Activated T-helper 1 cell treated with anti-CD3 and anti-CD28 coated beads, Interleukin-12 subunit alpha, Interleukin-12 subunit beta, Interleukin-2, Interleukin-4 antibody, amounts not matched to agents 30 ng/mL and 10 ng/mL and 1 ng/mL, durations not matched to agents 14 hours and 24 hours and 36 hours (primary cell): Measurements from ENCODE around the gene ADAP1. TPM values are rescaled to one million over a fixed set of nuclear protein-coding genes. Genes with fewer than 3 reads are reported as not detected.

Experiments
- DNase-seq: peaks from one replicate; pipeline ENCODE4 v3.0.0; 2021; ENCODE audit warnings: low spot score
- H3K27ac Mint-ChIP-seq: one replicate; pipeline ENCODE4 v1.8.0; 2021; ENCODE audit warnings: mild to moderate bottlenecking, mixed read lengths
- H3K27me3 Mint-ChIP-seq: one replicate; pipeline ENCODE4 v1.8.0; 2022; ENCODE audit warnings: mild to moderate bottlenecking, moderate library complexity, mixed read lengths; ENCODE audit not compliant: insufficient read depth
- H3K36me3 Mint-ChIP-seq: one replicate; pipeline ENCODE4 v1.8.0; 2021; ENCODE audit warnings: low read depth, mixed read lengths
- H3K4me1 Mint-ChIP-seq: one replicate; pipeline ENCODE4 v1.8.0; 2021; ENCODE audit warnings: low read depth, mixed read lengths
- H3K4me3 Mint-ChIP-seq: one replicate; pipeline ENCODE4 v1.8.0; 2021; ENCODE audit warnings: mild to moderate bottlenecking, moderate library complexity, mixed read lengths
- H3K9me3 Mint-ChIP-seq: one replicate; pipeline ENCODE4 v1.8.0; 2021; ENCODE audit warnings: mixed read lengths
- intact Hi-C: fragments of 100-400 bp; cut with micrococcal nuclease; formaldehyde crosslinking; loops from one replicate; pipeline ENCODE4 v1.15.1; 2024
- total RNA-seq: library from RNA; stranded (reverse); gene quantifications from 2 replicates; pipeline ENCODE4 v1.2.3, GENCODE V29; 2022

The ADAP1 gene
- total RNA-seq, 1 donor from 2014 or later: 80.9 TPM

- no peaks in the 10 kb centered on the region for H3K27me3 Mint-ChIP-seq
- H3K9me3 Mint-ChIP-seq: no peaks in the 10 kb centered on the region
- peak; percentile 86 for DNase-seq
- H3K36me3 Mint-ChIP-seq: no peaks in the 10 kb centered on the region
- intact Hi-C loops: loop anchor here (1.0 kb wide), 5 partner anchors 35 to 183 kb away; partner anchors contain the start of gene GPR146
- H3K4me3 Mint-ChIP-seq: no peak overlapping the region
- peaks cover 5% of the 10 kb centered on the region for H3K4me1 Mint-ChIP-seq
- H3K27ac Mint-ChIP-seq: peak overlapping the region; percentile 40
These were observed 38.5 kb upstream of the ADAP1 start for GRCh38 chr7:992709-993607.

- Mint-ChIP-seq H3K27ac (no peak overlapping the region), H3K4me3 (no peak overlapping the region), H3K9me3 (no peaks in the 10 kb centered on the region), H3K27me3 (no peaks in the 10 kb centered on the region), H3K4me1 (peaks cover 5% of the 10 kb centered on the region), H3K36me3 (no peaks in the 10 kb centered on the region)
- intact Hi-C loops: no loop called here
- DNase-seq: no peak
These were observed 37.5 kb upstream of the ADAP1 start for GRCh38 chr7:991729-992656.

- Mint-ChIP-seq H3K4me1 (peaks cover 5% of the 10 kb centered on the region), H3K27ac (no peak overlapping the region), H3K9me3 (no peaks in the 10 kb centered on the region), H3K36me3 (no peaks in the 10 kb centered on the region), H3K4me3 (no peak overlapping the region), H3K27me3 (no peaks in the 10 kb centered on the region)
- intact Hi-C loops: no loop called here
- DNase-seq: no peak
These were observed 36.7 kb upstream of the ADAP1 start for GRCh38 chr7:990933-991728.

- Mint-ChIP-seq H3K9me3 (no peaks in the 10 kb centered on the region), H3K27ac (no peak overlapping the region), H3K4me3 (no peak overlapping the region), H3K4me1 (peaks cover 5% of the 10 kb centered on the region), H3K36me3 (no peaks in the 10 kb centered on the region), H3K27me3 (no peaks in the 10 kb centered on the region)
- intact Hi-C loops: no loop called here
- no peak for DNase-seq
These were observed 36.0 kb upstream of the ADAP1 start for GRCh38 chr7:990352-990932.

- Mint-ChIP-seq H3K4me3 (no peak overlapping the region), H3K4me1 (peaks cover 5% of the 10 kb centered on the region)
These were observed 34.6 kb upstream of the ADAP1 start for GRCh38 chr7:988963-989529.

GRCh38 chr7:988426-988911, 34.0 kb upstream of the ADAP1 start:
- no peaks in the 10 kb centered on the region for H3K27me3 Mint-ChIP-seq
- no peak overlapping the region for H3K27ac Mint-ChIP-seq
- H3K4me3 Mint-ChIP-seq: no peak overlapping the region
- peaks cover 5% of the 10 kb centered on the region for H3K4me1 Mint-ChIP-seq
- DNase-seq: no peak
- no peaks in the 10 kb centered on the region for H3K9me3 Mint-ChIP-seq
- intact Hi-C loops: no loop called here
- H3K36me3 Mint-ChIP-seq: no peaks in the 10 kb centered on the region

More at GRCh38 chr7:988963-989529, 34.6 kb upstream of the ADAP1 start:
- intact Hi-C loops: no loop called here
- H3K27ac Mint-ChIP-seq: no peak overlapping the region
- H3K9me3 Mint-ChIP-seq: no peaks in the 10 kb centered on the region
- no peaks in the 10 kb centered on the region for H3K27me3 Mint-ChIP-seq
- no peak for DNase-seq
- H3K36me3 Mint-ChIP-seq: no peaks in the 10 kb centered on the region

GRCh38 chr7:987909-988308, 33.4 kb upstream of the ADAP1 start:
- Mint-ChIP-seq H3K9me3 (no peaks in the 10 kb centered on the region), H3K4me1 (peaks cover under 1% of the 10 kb centered on the region), H3K4me3 (no peak overlapping the region), H3K36me3 (no peaks in the 10 kb centered on the region), H3K27ac (no peak overlapping the region), H3K27me3 (no peaks in the 10 kb centered on the region)
- intact Hi-C loops: no loop called here
- no peak for DNase-seq

GRCh38 chr7:986766-987751, 32.6 kb upstream of the ADAP1 start:
- no peaks in the 10 kb centered on the region for H3K27me3 Mint-ChIP-seq
- intact Hi-C loops: no loop called here
- H3K9me3 Mint-ChIP-seq: no peaks in the 10 kb centered on the region
- H3K36me3 Mint-ChIP-seq: no peaks in the 10 kb centered on the region
- H3K4me3 Mint-ChIP-seq: no peak overlapping the region
- no peak overlapping the region for H3K27ac Mint-ChIP-seq
- no peaks in the 10 kb centered on the region for H3K4me1 Mint-ChIP-seq
- DNase-seq: no peak

GRCh38 chr7:985915-986741, 31.6 kb upstream of the ADAP1 start:
- Mint-ChIP-seq H3K27ac (no peak overlapping the region), H3K4me3 (no peak overlapping the region), H3K27me3 (no peaks in the 10 kb centered on the region), H3K4me1 (no peaks in the 10 kb centered on the region), H3K9me3 (no peaks in the 10 kb centered on the region), H3K36me3 (no peaks in the 10 kb centered on the region)
- intact Hi-C loops: no loop called here
- no peak for DNase-seq

GRCh38 chr7:985127-985416, 30.6 kb upstream of the ADAP1 start:
- Mint-ChIP-seq H3K4me1 (no peaks in the 10 kb centered on the region), H3K9me3 (no peaks in the 10 kb centered on the region), H3K4me3 (no peak overlapping the region), H3K27me3 (no peaks in the 10 kb centered on the region), H3K36me3 (no peaks in the 10 kb centered on the region), H3K27ac (no peak overlapping the region)
- intact Hi-C loops: no loop called here
- no peak for DNase-seq
